IPS DF 4.7 (cell line): ENCODE measurements around the gene CD93.

Experiments
- DNase-seq: peaks from one replicate; pipeline ENCODE4 v3.0.0-alpha.2; 2013; ENCODE audit warnings: low spot score; ENCODE audit errors: extremely low read depth

The CD93 gene

DNA sequence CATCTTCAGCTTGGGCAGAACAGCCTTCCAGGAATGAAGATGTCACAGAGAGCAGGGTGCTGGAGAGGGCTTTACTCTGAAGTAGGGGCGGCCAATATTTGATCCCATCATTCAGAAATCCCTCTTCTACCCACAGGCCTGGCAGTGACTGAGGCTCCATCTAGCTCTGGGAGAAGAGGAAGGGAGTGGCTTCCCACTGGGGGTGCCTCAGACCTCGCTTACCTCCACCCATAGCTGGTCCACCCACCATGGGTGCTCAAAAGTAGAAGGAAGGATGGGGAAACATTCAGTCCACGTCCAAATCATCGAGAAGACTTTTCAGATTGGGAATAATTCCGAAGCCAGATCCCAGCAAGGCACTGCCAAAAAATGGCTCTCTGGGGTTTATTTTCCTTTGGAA lies 24.9 kb downstream of the CD93 start:
- no peak for DNase-seq

DNA sequence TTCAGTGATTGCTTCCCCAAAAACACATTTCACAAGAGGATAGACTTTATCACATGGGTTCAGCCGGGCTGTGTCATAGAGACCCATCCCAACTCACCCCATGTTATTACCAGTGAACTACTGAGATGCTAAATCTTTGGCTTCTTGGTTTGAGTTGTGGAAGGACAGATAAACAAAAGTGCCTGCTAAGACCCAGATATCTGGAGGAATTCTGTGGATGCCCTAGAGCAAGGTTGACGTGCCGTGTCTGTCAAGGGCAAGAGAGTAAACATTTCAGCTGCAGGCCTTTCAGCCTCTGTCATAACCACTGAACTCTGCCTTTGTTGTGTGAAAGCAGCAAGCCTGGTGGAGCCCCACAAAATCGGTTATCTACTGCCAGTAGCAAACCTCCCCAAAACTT lies 25.5 kb downstream of the CD93 start:
- no peak for DNase-seq

DNA sequence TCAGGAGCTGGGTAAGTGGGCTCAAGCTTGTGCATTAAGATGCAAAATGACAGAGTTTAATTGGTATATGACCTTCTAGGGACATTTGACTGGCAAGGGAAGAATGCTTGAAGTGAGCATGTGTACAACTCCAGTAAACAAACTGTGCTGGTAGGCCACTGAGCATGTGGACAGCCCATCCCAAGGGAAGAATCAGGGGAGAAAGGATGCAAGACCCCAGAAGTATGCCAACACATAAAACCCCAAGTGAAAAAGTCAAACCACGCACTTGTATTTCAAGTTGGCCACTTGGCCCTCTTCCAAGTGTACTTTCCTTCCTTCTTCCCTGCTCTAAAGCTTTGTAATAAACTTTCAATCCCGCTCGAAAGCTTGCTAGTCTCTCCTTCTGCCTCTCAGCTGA lies 26.3 kb downstream of the CD93 start:
- DNase-seq, result no peak

DNA sequence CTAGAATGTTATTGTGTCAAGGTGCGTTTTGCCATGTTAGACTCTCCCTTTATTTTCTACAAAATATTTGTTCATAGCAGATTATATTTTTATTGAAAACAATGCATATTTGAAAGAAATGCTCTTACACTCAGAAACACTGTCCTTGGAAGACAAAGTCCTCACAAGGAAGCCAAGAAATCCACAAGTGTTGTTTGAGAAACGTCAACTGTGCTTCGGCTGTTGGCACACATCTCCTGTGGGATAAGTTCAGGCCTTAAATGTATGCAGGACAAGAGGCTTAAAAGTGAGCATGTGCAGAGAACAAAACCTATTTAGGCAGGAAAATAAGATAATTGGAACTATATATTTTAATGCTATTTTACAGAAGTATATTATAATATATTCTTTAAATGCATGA lies 27.1 kb downstream of the CD93 start:
- no peak for DNase-seq

DNA sequence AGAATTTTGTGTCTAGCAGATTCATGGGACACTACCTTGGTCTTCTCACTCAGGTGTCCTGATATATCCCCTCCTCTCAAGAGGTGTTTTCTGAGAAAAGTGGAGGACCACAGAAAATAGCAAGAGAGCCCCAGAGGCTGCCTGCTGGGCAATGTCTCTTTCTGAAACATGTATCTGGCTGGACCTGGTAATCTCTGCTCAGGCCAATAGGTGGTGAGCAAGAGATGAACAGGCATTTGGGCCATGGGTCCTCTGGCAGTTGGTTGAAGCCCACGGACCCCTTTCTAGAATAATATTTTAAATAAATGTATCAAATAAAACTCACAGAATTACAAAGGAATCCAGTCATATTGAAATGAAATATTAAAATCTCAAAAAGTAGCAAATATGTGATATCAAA lies 27.9 kb downstream of the CD93 start:
- no peak for DNase-seq

DNA sequence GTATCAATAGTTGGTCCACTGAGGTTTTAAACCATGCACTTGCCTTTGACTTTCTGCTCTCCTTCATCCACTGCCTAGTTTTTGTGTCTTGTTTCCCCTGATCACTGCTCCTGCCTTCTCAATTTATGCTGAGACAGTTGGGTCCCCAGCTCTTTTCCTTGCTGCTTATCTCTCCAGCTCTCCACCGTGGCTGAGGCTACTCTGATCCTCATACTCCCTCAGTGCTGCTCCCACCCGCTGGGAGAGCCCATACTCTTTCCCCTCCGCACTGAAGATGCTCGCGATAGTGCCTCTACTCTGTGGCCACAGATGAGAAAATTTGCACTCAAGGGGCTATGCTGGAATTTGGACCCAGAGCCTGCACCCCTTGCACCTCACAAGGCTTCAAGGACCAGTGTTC lies 33.2 kb downstream of the CD93 start:
- no peak for DNase-seq

DNA sequence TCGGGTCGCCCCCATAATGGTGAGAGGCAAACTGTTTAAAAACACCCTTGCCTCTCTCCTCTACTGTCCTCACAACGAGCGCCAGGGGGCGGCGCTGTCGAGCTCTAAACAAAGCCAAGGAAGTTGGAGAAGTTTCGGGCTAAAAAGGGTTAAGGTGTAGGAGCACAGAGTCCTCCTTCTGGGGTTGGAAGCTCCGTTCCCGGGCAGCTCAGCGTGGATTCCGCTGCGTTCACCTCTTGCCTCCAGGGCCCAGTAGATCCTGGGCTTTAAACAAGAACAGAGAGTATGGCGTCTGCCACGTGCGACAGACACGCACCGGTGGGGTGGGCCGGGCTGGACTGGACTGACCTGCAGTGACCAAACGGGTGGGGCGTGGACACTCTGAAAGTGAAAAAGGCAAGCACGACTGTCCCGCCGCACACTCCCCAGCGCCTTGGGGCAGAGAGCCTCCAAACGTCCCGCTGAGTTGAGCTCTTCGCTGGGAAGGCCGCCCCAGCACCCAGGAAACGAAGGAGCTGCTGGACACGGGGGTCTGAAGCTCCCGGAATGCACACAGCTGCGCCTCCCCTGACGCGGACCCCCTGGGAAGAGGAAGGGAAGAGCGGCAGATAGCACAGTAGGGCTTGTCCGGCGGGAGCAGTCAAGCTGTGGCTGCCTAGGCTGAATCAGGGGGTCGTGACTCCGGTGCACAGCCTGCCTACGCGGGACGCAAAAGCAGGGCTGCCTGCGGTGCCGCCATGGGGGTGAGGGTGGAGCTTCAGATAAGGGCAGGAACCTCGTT lies 35.1 kb downstream of the CD93 start:
- DNase-seq, result peak; percentile 62

DNA sequence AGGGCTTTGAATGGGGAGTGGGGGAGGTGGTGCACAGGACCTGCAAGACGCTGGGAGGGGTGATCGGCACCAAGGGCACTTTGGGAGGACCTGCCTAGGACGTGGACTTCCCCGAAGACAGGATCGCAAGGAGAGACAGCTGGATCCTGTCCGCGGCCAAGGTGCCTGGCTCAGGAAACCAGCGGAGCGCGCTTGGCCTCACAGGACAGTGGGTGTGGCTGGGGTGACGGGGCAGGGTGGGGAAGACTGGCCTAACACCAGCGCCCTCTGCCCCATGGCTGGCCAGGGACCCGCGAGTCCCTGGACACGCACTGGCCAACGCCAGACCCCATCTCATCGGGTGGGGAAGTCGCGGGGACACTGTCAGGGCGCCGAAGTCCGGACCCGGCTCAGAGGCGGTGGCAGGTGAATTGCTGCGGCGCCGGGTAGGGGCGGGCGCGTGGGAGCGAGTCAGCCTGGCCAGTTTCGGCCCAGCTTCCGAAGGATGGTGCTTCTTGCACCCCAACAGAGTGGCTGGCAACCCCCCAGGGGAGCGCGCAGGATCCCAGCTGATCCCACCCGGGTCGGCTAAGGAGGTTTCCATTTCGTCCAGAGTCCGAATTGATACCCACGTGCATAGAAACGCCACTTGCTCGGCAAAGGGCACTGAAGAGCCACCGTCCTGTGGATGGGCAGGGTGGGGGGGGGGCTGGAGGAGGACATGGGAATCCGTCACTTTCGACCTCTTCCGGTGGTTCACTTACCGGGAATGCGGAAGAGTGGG lies 35.9 kb downstream of the CD93 start:
- DNase-seq, result no peak

DNA sequence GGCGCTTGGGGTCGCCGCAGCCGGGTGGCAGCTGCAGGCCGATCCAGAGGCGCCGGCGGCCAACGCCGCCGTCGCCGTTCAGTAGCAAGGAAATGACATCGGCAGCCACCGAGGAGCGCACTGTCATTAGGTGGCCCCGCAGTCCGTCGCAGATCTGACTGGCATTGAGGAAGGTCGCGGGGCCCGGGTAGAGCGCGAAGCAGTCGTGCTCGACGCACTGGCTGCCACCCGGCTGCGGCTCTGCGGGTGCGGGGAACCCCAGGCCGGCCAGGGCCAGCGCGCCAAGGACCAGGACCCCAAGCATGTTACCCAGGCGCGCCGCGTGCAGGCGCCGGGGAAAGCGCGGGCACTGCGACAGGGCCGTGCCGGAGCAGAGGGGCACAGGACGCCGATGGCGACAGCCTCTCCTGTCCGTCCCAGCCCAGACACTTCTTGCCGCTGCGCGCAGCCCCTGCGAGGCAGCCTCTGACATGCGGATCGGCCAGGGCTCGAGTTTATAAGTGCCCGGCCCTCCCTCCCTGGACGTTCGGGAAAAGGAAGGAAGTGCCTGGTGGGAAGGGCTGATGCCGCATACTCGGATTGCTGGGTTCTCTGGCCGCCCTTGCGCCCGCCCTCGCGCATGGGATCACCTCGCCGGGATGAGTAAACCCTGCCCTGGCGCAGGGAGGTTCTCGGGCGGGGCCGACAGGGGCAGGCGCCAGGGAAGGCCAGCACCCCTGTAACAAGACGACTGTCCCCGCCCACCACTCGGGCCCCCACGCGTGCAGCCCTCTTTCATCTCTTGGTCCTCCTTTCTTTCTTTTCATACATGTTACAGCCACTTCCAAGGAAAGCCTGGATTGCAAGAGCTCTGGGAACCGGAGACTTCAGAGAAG lies 36.7 kb downstream of the CD93 start, which contains the start of gene THBD:
THBD (minus strand) TSS at position 472 of the 875 bp plus-strand sequence; CDS start at position 304, 168 bp downstream.
- DNase-seq, result no peak

DNA sequence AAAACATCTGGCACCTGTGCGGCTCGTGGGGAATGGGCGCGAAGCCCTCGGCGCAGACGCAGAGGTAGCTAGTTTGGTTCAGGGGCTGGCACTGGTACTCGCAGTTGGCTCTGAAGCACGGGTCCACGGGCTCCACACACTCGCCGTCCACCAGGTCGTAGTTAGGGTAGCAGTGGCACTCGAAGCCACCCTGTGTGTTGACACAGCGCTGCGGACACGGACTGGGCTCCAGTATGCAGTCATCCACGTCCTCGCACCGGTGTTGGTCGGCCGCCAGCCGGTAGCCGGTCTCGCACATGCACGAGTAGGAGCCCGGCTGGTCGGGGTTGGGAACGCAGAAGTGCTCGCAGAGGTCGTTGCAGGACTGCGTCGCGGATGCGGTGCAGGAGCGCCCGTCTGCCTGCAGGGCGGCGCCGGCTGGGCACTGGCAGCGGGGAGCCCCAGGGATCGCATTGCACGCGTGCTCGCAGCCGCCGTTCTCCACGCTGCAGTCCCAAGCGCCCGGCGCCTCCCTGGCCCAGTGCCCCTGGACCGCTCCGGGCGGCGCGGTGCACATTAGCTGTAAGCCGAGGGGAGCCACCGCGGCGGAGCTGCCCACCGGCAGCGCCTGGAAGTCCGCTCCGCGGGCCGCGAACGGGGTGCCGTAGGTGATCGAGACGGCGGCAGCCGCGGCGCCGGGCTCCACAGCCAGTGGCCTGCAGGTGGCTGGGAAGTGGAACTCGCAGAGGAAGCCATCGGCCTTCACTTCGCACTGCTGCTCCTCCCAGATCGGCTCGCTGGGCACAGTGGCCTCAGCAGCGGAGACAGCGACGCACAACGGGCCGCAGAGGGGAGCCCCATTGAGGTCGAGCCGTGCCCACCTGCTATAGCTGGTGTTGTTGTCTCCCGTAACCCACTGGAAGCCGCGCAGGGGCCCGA lies 37.6 kb downstream of the CD93 start:
- DNase-seq, result no peak

DNA sequence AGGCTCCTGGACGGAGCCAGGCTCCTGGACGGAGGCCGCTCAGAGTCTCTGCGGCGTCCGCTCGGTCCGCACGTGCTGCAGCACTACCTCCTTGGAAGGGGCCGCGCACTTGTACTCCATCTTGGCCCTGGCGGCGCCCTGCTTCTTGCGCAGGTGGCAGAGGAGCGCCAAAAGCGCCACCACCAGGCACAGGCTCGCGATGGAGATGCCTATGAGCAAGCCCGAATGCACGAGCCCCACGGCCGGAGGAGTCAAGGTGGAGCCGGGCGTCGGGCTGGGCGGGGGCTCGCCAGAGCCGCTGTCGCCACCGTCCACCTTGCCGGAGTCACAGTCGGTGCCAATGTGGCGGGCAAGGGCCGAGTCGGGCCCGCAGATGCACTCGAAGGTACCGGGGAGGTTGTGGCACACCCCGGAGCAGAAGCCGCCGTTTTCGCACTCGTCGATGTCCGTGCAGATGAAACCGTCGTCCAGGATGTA lies 38.3 kb downstream of the CD93 start:
- no peak for DNase-seq

DNA sequence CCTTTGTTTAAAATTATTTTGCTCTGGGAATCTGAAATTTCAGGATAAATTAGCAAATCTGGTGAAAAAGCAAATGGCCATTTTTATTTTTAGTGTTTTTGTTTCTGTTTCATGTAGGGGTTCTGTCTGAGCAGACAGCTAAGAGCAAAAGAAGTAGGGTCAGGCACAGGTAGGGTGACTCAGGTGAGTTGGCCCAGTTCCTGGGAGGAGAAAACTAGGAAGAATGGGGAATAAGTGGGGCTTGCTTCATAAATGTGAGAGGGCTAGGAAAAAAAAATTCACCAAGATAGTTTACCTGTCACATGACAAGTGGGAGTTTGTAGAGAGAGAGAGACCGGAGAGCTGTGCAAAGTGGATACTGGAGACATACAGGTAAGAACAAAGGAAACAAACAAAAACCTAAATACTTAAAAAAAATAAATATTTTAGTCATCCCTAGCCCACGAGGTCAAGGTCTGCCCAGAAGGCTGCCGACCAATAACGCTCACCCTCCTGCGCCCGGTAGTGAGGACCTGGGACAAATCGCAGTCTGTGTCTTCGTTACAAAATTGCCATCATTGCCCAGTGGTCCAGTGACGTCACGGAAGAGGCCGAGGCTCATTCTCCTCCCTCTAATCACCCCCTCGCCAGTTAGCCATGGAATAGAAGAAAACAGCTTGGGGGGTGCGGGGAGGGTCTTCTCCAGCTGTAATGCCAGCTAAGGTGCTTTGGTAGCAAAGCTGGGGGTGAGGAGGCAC lies 39.0 kb downstream of the CD93 start:
- no peak for DNase-seq

DNA sequence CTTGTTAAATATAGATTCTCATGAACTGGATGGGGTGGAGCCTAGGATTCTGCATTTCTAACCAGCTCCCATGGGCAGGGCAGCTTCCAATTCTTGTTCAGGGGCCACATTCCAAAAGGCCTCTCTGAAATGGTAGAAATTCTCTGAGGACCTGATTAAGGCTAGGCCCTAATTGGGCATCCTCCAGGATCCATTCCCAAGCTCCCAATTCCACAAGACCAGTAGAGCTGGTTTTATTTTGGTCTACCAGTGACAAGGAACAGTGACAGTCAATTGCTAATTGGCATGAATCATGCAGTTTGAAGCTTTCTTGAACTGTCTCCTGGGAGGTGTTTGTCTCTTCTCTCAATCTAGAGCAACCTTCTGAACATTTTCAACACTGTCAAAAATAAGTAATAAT lies 39.7 kb downstream of the CD93 start:
- no peak for DNase-seq

DNA sequence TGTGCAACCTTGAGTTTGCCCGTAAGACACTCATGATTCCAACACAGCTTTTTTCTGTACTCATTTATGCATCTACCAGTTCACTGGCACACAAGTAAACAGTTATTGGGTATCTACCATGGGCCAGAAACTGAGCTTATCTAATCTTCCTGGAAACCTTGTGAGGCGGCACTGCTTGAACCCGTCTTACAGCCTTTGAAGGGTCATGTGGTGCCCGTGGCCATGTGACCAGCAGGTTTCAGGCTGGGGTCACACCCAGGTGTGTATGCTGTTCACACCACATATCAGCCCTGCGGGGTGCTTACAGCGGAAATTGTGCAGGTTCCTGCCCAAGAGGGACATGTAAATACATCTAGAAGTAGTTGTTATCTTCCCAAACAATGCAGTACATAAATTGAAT lies 42.7 kb downstream of the CD93 start:
- no peak for DNase-seq

DNA sequence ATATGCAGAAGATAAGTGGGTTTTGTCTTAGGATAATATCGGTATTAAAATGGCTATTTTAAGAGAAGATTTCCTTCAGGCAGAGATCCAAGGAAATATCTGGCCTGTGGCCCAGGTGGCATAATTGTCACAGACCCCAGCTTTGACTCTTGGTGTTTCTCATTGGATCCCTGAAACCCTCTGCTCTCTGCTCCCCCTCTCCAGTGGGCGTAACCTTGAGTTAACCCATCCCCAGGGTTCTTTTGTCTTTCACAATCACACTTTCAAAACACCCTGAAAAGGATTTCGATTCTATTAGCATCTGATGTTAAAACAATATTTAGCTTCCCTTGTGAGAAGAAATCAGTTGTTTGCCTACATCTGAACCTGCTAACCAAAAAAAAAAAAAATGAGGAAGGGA lies 43.9 kb downstream of the CD93 start:
- no peak for DNase-seq

DNA sequence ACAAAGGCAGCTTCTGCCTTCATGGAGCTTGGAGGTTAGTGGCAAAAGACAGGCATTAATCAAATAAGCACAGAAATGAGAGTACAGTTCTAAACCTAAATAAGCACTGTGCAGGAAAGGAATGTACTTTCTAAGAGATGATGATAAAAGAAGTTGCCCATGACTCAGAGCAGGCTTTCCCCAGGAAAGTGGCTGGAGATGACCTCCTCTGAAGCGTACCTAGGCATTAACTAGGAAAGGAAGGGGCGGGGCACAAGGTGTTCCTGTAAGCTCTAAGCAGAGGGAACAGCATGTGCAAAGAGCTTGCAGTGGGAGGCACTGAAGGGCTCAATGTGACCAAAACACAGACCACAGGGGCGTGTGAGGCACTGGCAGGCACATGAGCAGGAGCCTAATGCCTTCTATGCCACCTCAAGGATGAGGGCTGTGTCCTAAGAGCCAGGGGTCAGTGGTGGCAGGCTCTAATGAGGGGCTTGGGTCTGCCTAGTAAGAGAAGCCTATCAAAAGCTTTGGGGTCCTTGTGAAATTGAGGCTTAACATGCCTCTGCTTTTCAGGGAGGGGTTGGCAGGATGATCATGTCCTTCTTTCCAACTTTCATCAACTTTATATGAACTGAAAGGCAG lies 46.1 kb downstream of the CD93 start:
- DNase-seq, result no peak

DNA sequence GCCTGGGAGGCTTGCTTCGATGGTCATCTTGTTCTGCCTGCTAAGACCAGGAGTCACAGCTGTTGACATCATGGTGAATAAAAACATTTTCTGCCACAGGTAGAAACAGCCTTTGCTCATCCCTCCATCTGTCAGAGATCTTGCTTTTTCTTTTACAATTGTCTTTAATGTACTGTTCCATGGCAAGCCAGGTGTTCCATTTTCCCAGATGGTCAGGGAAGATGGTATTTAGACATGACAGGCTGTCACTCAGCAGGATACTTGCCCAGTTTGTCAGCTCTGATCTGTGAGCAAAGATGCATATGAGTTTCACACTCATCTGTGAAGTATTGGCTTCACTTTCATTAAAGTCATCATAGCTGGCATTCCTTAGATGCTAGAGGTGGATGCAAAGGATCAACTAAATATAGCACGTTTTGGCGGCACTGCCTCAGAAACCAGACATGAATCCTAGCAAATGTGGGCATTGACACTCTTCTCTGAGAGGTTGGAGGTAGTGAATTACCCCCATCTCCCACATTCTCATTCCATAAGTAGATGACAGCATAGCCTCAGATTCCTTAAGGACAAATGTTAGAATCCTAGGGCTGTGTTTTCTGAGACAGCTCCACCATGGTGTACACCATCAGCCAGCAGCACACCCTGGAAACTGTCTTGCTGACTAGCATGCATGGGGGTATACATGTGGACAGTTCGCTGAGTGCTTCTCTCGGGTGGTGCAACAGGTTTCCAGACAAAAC lies 46.8 kb downstream of the CD93 start:
- DNase-seq, result no peak

DNA sequence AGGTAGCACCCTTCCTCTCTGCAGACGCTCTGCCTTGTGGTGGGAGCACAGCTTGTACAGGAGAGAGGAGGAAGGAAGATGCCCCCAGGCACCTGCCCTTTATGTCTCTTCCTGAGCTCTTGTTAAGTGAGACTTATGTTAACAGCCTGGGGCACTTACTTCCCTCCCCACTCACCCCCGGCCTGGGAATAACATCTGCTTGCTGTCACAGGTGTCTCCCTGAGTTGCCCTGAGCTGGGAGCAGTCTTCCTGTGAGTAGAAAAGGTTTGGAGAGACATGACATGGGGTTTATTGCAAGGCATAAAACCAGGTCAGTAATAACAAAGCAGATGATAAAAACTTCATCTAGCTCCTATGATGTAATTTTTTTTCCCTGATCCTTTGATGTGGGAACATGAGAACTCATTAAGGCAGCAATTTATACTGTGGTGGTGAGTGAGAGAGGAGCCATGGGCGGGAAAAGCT lies 49.1 kb downstream of the CD93 start:
- no peak for DNase-seq

DNA sequence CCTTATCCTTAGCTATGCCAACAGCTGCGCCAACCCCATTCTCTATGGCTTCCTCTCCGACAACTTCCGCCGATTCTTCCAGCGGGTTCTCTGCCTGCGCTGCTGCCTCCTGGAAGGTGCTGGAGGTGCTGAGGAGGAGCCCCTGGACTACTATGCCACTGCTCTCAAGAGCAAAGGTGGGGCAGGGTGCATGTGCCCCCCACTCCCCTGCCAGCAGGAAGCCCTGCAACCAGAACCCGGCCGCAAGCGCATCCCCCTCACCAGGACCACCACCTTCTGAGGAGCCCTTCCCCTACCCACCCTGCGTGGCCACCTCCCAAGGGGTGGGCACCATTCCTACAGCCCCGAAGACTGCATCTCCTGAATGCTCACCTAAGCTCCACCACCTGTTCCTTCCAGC lies 49.8 kb downstream of the CD93 start:
- DNase-seq, result no peak
